MM.1S (cell line): ENCODE measurements around the gene ID1.

Source experiments
- DNase-seq: peaks from one replicate; pipeline ENCODE4 v3.0.0-alpha.2; 2015
- H2AFZ ChIP-seq: fragments of 300-600 bp; sonication (generic); 2 replicates; pipeline ENCODE4 v1.6.0; 2016; ENCODE audit warnings: antibody characterized with exemption, low read length
- H3F3A ChIP-seq: fragments of 300-600 bp; sonication (generic); 2 replicates; pipeline ENCODE4 v1.6.1; 2016; ENCODE audit warnings: mild to moderate bottlenecking, antibody characterized with exemption, low read length, moderate library complexity, mixed read lengths; ENCODE audit not compliant: insufficient read depth
- H3K27ac ChIP-seq: fragments of 300-600 bp; sonication (generic); 2 replicates; pipeline ENCODE4 v1.5.1; 2016; ENCODE audit warnings: mild to moderate bottlenecking, low read length
- H3K27me3 ChIP-seq: fragments of 300-600 bp; sonication (generic); replicated peaks from 2 replicates; pipeline ENCODE4 v1.6.0; 2016; ENCODE audit warnings: low read length; ENCODE audit not compliant: insufficient read depth
- H3K36me3 ChIP-seq: fragments of 300-600 bp; sonication (generic); replicated peaks from 2 replicates; pipeline ENCODE4 v1.6.1; 2016; ENCODE audit warnings: mild to moderate bottlenecking, low read length, mixed read lengths; ENCODE audit not compliant: insufficient read depth
- H3K4me1 ChIP-seq: fragments of 300-600 bp; sonication (generic); 2 replicates; pipeline ENCODE4 v1.6.1; 2016; ENCODE audit warnings: low read length, mixed read lengths
- H3K4me2 ChIP-seq: fragments of 300-600 bp; sonication (generic); 2 replicates; pipeline ENCODE4 v1.6.0; 2016; ENCODE audit warnings: low read depth, low read length
- H3K4me3 ChIP-seq: fragments of 300-600 bp; sonication (generic); 2 replicates; pipeline ENCODE4 v1.5.1; 2016; ENCODE audit warnings: low read length, mixed read lengths
- H3K79me2 ChIP-seq: fragments of 300-600 bp; sonication (generic); 2 replicates; pipeline ENCODE4 v1.6.1; 2016; ENCODE audit warnings: mixed run types, low read length, mixed read lengths
- H3K9ac ChIP-seq: fragments of 300-600 bp; sonication (generic); 2 replicates; pipeline ENCODE4 v1.6.1; 2016; ENCODE audit warnings: low read length, mixed read lengths
- H3K9me2 ChIP-seq: fragments of 300-600 bp; sonication (generic); replicated peaks from 2 replicates; pipeline ENCODE4 v1.6.1; 2016; ENCODE audit warnings: mild to moderate bottlenecking, low read length, mixed read lengths; ENCODE audit not compliant: insufficient read depth
- H3K9me3 ChIP-seq: fragments of 300-600 bp; sonication (generic); replicated peaks from 2 replicates; pipeline ENCODE4 v1.6.1; 2016; ENCODE audit warnings: mild to moderate bottlenecking, low read length, mixed read lengths; ENCODE audit not compliant: insufficient read depth
- H4K20me1 ChIP-seq: fragments of 300-600 bp; sonication (generic); 2 replicates; pipeline ENCODE4 v1.6.1; 2016; ENCODE audit warnings: mild to moderate bottlenecking, low read length, moderate library complexity, mixed read lengths; ENCODE audit not compliant: insufficient read depth
- EZH2 ChIP-seq: fragments of 300-600 bp; sonication (generic); optimal IDR thresholded peaks from 2 replicates; pipeline ENCODE3; 2017; ENCODE audit warnings: low read depth, mild to moderate bottlenecking, antibody characterized with exemption, low read length, mixed read lengths
- EZH2phosphoT487 ChIP-seq: fragments of 300-600 bp; sonication (generic); IDR thresholded peaks from 2 replicates; pipeline ENCODE4 v1.6.1; 2018; ENCODE audit warnings: antibody characterized with exemption, low read length
- TF ChIP-seq, protein P1 (sequence below): fragments of 300-600 bp; sonication (generic); IDR thresholded peaks from 2 replicates; pipeline ENCODE4 v1.5.1; 2016; ENCODE audit warnings: antibody characterized with exemption, low read length, mixed read lengths

The ID1 gene

DNA sequence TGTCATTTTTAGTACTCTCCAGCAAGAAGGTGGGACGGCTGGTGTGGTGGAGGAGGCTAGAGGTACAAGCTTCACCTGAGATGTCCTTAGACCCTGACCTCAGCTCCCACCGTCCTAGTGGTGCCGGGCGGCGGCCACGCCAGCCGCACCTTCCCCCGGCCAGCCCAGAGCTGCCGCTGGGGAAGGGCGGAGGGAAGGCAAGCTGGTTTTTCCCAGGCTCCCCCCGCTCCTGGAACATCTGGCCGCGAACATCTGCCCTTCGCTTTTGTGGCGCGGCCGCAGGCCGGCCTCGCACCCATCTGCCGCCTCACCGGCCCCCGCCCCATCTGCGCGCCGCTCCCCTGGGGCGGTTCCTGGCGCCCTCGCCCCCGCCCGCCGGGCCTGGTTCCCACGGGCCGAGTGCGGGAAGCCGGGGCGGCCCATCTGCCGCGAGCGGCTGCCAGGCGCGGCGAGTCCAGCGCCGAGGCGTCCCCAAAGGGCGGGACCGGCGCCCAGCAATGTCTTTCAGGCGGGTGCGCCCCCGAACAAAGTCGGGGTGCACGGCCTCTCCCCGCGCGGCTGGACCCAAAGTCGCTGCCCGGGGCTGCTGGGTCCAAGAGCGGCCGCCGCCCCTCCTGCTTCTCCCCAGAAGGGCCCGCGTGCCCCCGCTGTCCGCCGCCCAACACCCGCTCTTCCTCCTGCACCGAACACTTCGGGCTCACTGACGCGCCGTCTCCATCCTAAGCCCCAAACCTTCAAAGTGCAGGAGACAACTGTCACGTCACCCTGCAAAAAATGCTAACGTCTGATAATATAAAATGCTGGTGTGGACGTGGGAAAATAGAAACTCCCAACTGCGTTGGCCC is 17.3 kb upstream of the ID1 start:
- no peak overlapping the region for H2AFZ ChIP-seq
- H3K27ac ChIP-seq: no peak overlapping the region
- peaks cover 5% of the 10 kb centered on the region; the same call in 1 of the 2 replicates for H3K27me3 ChIP-seq
- H3K9me2 ChIP-seq: no peaks in the 10 kb centered on the region
- H3K9me3 ChIP-seq: no peaks in the 10 kb centered on the region
- TF ChIP-seq EZH2phosphoT487: no peak
- TF ChIP-seq, protein P1, sequence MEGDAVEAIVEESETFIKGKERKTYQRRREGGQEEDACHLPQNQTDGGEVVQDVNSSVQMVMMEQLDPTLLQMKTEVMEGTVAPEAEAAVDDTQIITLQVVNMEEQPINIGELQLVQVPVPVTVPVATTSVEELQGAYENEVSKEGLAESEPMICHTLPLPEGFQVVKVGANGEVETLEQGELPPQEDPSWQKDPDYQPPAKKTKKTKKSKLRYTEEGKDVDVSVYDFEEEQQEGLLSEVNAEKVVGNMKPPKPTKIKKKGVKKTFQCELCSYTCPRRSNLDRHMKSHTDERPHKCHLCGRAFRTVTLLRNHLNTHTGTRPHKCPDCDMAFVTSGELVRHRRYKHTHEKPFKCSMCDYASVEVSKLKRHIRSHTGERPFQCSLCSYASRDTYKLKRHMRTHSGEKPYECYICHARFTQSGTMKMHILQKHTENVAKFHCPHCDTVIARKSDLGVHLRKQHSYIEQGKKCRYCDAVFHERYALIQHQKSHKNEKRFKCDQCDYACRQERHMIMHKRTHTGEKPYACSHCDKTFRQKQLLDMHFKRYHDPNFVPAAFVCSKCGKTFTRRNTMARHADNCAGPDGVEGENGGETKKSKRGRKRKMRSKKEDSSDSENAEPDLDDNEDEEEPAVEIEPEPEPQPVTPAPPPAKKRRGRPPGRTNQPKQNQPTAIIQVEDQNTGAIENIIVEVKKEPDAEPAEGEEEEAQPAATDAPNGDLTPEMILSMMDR: no peak
- no peak for TF ChIP-seq EZH2
- no peaks in the 10 kb centered on the region for H4K20me1 ChIP-seq
- DNase-seq: no peak
- no peak overlapping the region for H3K9ac ChIP-seq
- no peaks in the 10 kb centered on the region for H3K79me2 ChIP-seq
- H3F3A ChIP-seq: no peaks in the 10 kb centered on the region
- H3K4me1 ChIP-seq: no peaks in the 10 kb centered on the region
- H3K4me3 ChIP-seq: peak overlapping the region; percentile 33; the same call in 1 of the 2 replicates
- no peaks in the 10 kb centered on the region for H3K36me3 ChIP-seq
- H3K4me2 ChIP-seq: peak overlapping the region; percentile 72

- Histone ChIP-seq H3F3A (no peaks in the 10 kb centered on the region), H3K27me3 (peaks cover 5% of the 10 kb centered on the region; the same call in 1 of the 2 replicates), H3K9ac (no peak overlapping the region), H3K4me1 (no peaks in the 10 kb centered on the region), H3K79me2 (no peaks in the 10 kb centered on the region), H3K27ac (no peak overlapping the region), H3K9me2 (no peaks in the 10 kb centered on the region), H3K9me3 (no peaks in the 10 kb centered on the region), H3K4me2 (no peak overlapping the region), H3K36me3 (no peaks in the 10 kb centered on the region), H4K20me1 (no peaks in the 10 kb centered on the region), H3K4me3 (no peak overlapping the region), H2AFZ (no peak overlapping the region)
- no peak for DNase-seq
- TF ChIP-seq, protein P1: no peak
- no peak for TF ChIP-seq EZH2
- no peak for TF ChIP-seq EZH2phosphoT487
These were observed 14.3 kb upstream of the ID1 start for GRCh38 chr20:31590717-31591225.

DNA sequence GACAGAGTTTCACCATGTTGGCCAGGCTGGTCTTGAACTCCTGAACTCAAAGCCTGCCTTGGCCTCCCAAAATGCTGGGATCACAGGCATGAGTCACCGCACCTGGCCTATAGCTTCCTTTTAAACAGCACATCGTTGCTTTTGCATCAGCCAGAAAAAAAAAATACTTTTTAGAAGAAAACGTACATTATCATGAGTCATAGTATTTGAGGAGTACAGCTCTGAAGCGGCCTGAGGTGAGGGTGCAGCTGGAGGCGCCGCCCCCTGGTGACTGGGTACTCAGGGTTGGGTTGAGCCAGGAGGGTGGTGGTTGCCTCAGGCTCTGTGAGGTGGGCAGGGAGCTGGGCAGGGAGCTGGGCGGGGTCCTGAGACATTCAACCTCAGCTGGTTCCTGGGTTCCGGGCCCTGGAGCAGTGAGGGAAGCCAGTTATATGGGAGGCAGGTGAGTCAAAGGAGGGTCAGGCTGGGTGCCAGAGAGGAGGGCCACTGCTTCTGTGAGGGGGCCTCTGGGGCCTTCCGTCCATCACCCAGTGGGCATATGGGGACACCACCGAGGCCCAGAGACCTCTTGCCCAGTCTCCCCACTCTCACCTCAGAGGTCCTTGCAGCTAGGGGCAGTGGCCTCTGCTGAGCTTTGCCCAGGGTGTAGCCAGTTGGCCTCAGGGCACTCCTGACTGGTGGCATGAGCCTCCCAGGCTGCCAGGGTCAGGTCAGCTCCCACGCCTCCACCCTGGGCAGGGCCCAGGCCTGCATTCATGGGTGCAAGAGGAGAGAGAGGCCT is 11.7 kb upstream of the ID1 start:
- no peak for TF ChIP-seq EZH2
- TF ChIP-seq EZH2phosphoT487: no peak
- TF ChIP-seq, protein P1: no peak
- Histone ChIP-seq H3K36me3 (no peaks in the 10 kb centered on the region), H3F3A (no peaks in the 10 kb centered on the region), H3K4me3 (no peak overlapping the region), H3K79me2 (no peaks in the 10 kb centered on the region), H3K9me2 (no peaks in the 10 kb centered on the region), H4K20me1 (no peaks in the 10 kb centered on the region), H3K27ac (no peak overlapping the region), H3K4me2 (no peak overlapping the region), H3K9me3 (no peaks in the 10 kb centered on the region), H3K9ac (no peak overlapping the region), H3K4me1 (no peaks in the 10 kb centered on the region), H2AFZ (no peak overlapping the region), H3K27me3 (0 out of 2 replicates have a peak, but pooled peaks cover under 1% of the 10 kb centered on the region)
- DNase-seq: no peak
